ENCODE data around the gene RABGAP1L.

DNA sequence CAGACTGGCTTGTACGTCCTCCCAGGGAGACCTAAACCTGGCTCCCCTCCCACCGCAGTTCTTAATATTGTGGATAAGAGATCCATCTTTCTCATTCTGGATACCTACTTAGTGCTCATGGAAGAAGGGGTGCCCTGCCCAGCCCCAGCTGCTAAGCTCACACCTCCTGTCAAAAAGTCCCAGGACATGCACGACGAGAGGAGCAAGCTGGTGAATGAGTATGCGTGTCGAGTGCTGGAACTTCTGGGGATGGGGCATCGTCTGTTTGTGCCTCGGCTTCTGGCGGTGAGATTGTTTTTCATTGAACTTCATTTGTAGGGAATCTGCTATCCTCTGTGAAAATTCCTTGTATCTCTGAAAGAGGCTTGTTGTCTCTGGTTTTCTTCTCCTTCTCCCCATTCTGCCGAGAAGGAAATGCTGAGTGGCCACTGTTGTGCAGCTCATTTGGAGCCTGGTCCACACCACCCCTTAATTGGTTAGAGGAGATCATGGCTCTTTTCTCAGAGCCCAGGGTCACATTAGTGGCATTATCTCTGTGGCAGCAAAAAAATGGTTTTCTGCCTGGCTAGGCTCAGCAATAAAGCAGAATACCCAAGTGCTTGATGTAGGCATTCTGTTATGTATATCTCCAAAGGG is 641.0 kb downstream of the RABGAP1L start:
- TF ChIP-seq, protein P1, sequence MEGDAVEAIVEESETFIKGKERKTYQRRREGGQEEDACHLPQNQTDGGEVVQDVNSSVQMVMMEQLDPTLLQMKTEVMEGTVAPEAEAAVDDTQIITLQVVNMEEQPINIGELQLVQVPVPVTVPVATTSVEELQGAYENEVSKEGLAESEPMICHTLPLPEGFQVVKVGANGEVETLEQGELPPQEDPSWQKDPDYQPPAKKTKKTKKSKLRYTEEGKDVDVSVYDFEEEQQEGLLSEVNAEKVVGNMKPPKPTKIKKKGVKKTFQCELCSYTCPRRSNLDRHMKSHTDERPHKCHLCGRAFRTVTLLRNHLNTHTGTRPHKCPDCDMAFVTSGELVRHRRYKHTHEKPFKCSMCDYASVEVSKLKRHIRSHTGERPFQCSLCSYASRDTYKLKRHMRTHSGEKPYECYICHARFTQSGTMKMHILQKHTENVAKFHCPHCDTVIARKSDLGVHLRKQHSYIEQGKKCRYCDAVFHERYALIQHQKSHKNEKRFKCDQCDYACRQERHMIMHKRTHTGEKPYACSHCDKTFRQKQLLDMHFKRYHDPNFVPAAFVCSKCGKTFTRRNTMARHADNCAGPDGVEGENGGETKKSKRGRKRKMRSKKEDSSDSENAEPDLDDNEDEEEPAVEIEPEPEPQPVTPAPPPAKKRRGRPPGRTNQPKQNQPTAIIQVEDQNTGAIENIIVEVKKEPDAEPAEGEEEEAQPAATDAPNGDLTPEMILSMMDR (IDR thresholded peaks at IDR 0.05): no peak
- no peak for TF ChIP-seq POLR2A (IDR thresholded peaks at IDR 0.05)

Data from lower leg skin (tissue), 3 donors.